ENCODE results near the gene NPIPB2. TPM values are rescaled to one million over a fixed set of nuclear protein-coding genes. Genes with fewer than 3 reads are reported as not detected.

NPIPB2 gene
- polyA plus RNA-seq, 2 donors: 3.0 to 9.1 TPM

DNA sequence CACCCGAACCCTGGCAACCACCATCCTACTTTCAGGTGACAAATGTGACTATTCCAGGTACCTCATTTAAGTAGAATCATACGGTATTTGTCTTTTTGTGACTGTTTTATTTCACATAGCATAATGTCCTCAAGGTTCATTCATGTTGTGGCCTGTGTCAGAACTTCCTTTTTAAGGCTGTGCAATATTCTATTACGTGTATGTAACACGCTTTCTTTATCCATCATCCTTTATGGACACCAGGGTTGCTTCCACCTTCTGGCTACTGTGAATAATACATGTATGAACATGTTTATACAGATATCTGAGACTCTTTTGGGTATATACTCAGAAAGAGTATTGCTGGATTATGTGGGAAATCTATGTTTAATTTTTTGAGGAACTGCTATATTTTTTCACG, 61.8 kb downstream of the NPIPB2 start:
- Histone ChIP-seq H3K9me3 (ENCODE audit: control insufficient read depth in 2 of 2, insufficient read depth in 1 of 2, low read depth in 1 of 2, low read length in 1 of 2) (no peaks in the 10 kb centered on the region), H3K36me3 (ENCODE audit: control insufficient read depth in 2 of 2, insufficient read depth in 2 of 2, low read length in 1 of 2) (peaks cover 0 to 10% of the 10 kb centered on the region in 2 donors), H3K27me3 (ENCODE audit: control insufficient read depth in 1 of 2, insufficient read depth in 2 of 2, low read length in 2 of 2) (no peaks in the 10 kb centered on the region), H3K4me3 (ENCODE audit: low read depth in 1 of 2, low read length in 2 of 2) (no peak overlapping the region), H3K4me1 (ENCODE audit: control insufficient read depth in 2 of 2, insufficient read depth in 2 of 2, low read length in 1 of 2) (no peaks in the 10 kb centered on the region), H3K27ac (ENCODE audit: low read depth in 2 of 2, low read length in 1 of 2) (no peak overlapping the region)
- WGBS, 2 donors: 75 to 83% methylated on average over 5 of the region's 5 CpGs

DNA sequence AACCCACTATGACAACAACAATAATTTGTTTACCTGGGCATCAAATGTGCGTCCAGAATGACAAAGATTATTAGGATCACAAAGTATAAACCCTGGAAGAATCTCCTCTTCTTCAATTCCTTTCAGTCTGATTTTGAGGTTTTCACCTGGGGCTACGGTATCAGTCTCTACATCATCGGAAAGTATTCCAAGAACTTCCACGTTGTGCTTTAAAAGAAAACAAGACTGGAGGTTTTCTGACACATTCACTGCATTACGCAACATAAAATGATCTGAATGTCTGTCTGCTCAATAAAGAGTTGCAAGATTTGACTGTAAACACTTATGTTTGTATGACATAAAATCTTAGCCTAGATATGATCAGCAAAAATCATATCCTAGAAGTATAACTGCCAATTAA, 64.5 kb downstream of the NPIPB2 start:
- 80 to 86% methylated on average over 5 of the region's 5 CpGs for WGBS, 2 donors
- no peaks in the 10 kb centered on the region for H3K9me3 ChIP-seq (ENCODE audit: control insufficient read depth in 2 of 2, insufficient read depth in 1 of 2, low read depth in 1 of 2, low read length in 1 of 2)
- H3K27me3 ChIP-seq (ENCODE audit: control insufficient read depth in 1 of 2, insufficient read depth in 2 of 2, low read length in 2 of 2): no peaks in the 10 kb centered on the region
- H3K27ac ChIP-seq (ENCODE audit: low read depth in 2 of 2, low read length in 1 of 2): no peak overlapping the region
- H3K4me1 ChIP-seq (ENCODE audit: control insufficient read depth in 2 of 2, insufficient read depth in 2 of 2, low read length in 1 of 2): no peaks in the 10 kb centered on the region
- H3K4me3 ChIP-seq (ENCODE audit: low read depth in 1 of 2, low read length in 2 of 2): no peak overlapping the region
- peaks cover 2 to 9% of the 10 kb centered on the region in 2 donors for H3K36me3 ChIP-seq (ENCODE audit: control insufficient read depth in 2 of 2, insufficient read depth in 2 of 2, low read length in 1 of 2)

Other genes starting within 250 kb of the NPIPB2 start
- 10 to 100 TPM; 21.8 to 24.5 TPM for gene TXNDC11, start 199.2 kb downstream of the NPIPB2 start, polyA plus RNA-seq
- 10 to 100 TPM; 11.0 to 14.0 TPM for gene ZC3H7A, start 144.8 kb downstream of the NPIPB2 start, polyA plus RNA-seq
- 10 to 100 TPM; 28.8 to 70.5 TPM for gene RSL1D1, start 90.5 kb downstream of the NPIPB2 start, polyA plus RNA-seq
- 10 to 100 TPM; 20.6 to 58.9 TPM for gene GSPT1, start 26.1 kb downstream of the NPIPB2 start, polyA plus RNA-seq
- under 1 TPM; 0.08 to 0.12 TPM for gene TNFRSF17, start 23.2 kb upstream of the NPIPB2 start, polyA plus RNA-seq
- gene SNX29, start 34.7 kb upstream of the NPIPB2 start, polyA plus RNA-seq: 1 to 10 TPM; 3.4 to 6.3 TPM

Data from esophagus (tissue), 2 donors.